Measurements from ENCODE around the gene MYO1E.

Gene MYO1E

DNA sequence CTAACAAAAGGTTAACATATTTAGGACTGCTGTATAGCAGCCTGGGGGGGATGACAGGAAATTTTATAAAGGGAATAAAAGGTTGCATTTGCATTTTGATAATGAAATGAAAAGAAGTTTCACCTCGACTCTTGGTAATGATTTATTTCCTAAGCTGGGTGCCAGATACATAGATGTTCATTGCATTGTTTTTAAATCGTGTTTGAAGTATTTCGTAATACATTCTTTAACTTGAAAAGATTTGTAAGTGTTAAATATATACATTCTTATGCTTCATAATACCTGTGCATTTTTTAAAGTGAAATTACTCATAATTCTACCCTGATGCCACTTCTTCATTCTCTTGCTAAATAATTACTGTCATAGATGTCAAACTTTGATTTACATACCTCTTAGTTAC, 143.2 kb downstream of the MYO1E start:
- no peak for DNase-seq (ENCODE audit: low read depth)

DNA sequence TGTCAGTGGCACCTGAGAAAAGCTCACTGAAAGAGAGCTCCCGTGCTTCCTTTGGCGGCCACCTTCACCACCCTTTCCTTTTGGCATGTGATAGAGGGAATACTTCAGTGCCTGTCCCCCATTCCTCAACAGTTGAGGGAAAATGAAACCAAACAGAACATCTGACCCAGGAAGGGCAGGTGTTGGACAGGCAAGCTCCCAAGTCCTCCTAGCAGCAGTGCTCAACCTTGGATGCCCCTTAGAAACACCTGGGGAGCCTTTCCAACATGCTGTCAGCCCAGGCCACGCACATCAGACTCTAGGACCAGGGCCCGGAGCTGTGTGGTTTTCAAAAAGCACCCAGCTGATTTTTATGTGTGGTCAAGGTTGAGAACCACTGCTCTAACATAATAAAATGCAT, 143.7 kb downstream of the MYO1E start:
- no peak for DNase-seq (ENCODE audit: low read depth)

- no peak for DNase-seq (ENCODE audit: low read depth)
Measured at GRCh38 chr15:59227021-59227420, 145.7 kb downstream of the MYO1E start.

- no peak for DNase-seq (ENCODE audit: low read depth)
Measured at GRCh38 chr15:59224474-59224873, 148.2 kb downstream of the MYO1E start.

- no peak for DNase-seq (ENCODE audit: low read depth)
Measured at GRCh38 chr15:59223736-59224135, 148.9 kb downstream of the MYO1E start.

- no peak for DNase-seq (ENCODE audit: low read depth)
Measured at GRCh38 chr15:59222906-59223550, 149.6 kb downstream of the MYO1E start.

GRCh38 chr15:59221511-59222505, 150.9 kb downstream of the MYO1E start:
- DNase-seq (ENCODE audit: low read depth) = no peak

GRCh38 chr15:59218710-59219109, 154.0 kb downstream of the MYO1E start:
- no peak for DNase-seq (ENCODE audit: low read depth)

DNA sequence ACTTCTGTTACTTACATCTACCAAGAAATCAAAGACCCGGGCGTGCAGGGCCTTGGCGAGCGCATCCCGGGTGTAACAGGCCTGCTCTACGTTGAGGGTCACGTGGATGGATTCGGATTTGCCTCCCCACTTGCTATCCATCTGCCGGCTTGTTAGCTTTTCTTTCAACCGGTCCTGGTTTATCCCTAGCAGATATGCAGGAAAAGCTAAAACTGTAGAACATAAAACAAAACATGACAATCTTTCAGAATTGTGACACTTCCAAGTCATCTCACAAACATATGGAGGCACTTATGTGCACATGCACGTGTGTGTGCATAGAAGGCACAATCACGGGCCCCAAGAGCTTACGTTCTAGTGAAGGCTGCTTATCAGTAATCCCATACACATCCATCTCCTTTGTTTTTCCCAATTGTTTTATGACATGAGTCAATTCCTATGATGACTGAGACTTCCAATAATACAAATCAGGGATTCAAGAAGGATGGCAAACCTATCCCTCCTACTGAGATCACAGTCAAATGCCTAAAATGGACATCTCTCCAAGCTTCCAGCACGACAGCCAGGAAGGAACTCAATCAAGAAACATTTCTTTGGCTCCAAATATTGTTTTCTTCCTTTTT, 154.7 kb downstream of the MYO1E start:
- no peak for DNase-seq (ENCODE audit: low read depth)

DNA sequence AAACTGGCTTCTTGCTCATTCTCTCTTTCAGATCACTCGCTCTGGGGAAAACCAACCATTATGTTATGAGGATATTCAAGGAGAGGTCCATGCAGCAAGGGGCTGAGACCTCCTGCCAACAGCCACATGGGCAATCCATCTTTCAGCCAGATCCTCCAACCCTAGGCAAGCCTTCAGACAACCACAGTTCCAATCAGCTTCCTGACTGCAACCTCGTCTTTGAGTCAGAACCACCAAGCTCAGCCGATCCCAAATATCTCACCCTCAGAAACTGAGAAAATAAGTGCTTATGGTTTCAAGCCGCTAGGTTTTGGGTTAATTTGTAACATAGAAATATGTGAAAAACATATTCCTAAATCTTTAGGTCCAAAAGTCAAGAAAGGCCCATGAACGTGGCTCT, 155.8 kb downstream of the MYO1E start:
- DNase-seq (ENCODE audit: low read depth) = no peak

- DNase-seq (ENCODE audit: low read depth) = no peak
Measured at GRCh38 chr15:59210186-59210585, 162.5 kb downstream of the MYO1E start.

- DNase-seq (ENCODE audit: low read depth) = no peak
Measured at GRCh38 chr15:59208613-59209249, 163.9 kb downstream of the MYO1E start.

GRCh38 chr15:59206623-59207183, 166.0 kb downstream of the MYO1E start, which contains the start of gene LDHAL6B:
TSS of gene LDHAL6B (plus strand) at chr15:59206843. CDS start at chr15:59206941, 98 bp downstream.
- DNase-seq (ENCODE audit: low read depth) = no peak

DNA sequence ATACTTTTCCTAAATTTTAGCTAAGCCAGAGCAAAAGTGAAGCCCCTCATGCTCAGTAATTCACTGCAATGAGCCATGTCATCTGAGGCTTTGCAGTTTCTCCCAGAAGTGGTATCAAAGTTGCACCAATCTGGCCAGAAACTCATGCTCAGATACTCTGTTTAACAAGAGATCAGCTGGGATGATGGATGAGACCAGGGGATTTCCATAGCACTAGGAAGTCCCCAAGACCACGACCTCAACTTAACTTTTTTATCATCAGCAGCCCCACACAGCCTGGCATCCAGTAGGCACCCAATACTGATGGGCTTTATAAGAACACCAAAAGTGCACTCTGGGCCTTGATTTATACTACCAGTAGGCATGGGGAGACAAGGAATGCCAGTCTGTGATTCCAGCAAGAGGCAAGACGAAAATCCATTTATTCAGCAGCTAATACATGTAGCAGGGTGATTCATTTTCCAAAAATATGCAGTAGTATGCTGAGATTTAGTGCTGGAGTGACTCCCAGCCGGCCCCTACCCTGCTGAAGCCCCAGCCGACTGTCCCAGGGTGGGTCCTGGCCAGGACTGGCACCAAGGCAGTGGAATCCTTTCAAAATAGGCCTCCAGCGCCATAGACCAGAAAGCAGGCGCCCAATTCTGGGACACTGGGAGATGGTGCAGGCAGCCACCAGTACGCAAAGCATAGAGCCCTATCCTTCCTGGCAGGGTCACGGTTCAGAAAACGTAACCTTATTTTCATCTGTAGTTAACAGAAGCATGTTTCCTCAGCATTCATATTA, 166.6 kb downstream of the MYO1E start:
- no peak for DNase-seq (ENCODE audit: low read depth)

- no peak for DNase-seq (ENCODE audit: low read depth)
Measured at GRCh38 chr15:59203657-59204056, 169.0 kb downstream of the MYO1E start.

- no peak for DNase-seq (ENCODE audit: low read depth)
Measured at GRCh38 chr15:59203008-59203407, 169.7 kb downstream of the MYO1E start.

GRCh38 chr15:59200560-59200959, 172.1 kb downstream of the MYO1E start:
- no peak for DNase-seq (ENCODE audit: low read depth)

DNA sequence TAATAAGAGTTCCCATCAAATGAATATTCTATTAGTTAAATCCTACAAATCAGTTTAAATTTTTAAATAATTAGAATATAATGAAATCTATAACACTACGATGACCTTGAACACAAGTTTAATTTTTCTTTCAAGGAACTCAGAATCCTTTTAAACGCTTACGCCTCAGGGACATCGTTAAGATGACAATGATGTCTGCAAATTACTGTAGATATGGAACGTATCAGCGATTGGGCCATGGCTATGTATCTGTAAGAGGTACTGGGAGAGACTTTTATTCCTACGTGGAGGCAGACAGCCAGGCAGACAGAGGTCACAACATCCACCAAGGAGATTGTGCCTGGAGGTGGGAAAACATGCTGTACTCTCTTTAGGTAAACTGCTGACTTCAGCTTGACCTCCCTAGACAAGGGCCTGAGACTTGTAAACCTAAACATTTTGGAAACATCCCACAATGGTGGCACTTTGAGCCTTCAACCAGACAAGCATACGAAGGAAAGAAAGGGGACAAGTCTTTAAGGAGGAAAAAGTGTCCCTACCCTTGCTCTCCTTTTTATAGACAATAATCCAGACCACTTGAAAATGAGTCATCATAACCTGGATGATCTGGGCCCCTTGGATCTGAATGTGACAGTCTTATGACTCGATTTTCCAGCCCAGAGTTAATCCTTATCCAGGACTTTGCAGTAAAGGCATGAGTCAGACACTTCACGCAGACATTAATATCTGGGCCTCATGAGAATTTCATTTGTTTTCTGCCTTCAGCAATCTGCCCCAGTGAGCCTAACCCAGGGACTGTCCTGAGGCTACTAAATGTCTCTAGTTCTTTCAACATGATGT, 172.8 kb downstream of the MYO1E start:
- no peak for DNase-seq (ENCODE audit: low read depth)

GRCh38 chr15:59197454-59197853, 175.2 kb downstream of the MYO1E start:
- no peak for DNase-seq (ENCODE audit: low read depth)

- no peak for DNase-seq (ENCODE audit: low read depth)
Measured at GRCh38 chr15:59196416-59196815, 176.3 kb downstream of the MYO1E start.

All from CMK (cell line).